Measurements from ENCODE around the gene CLIC4.

Gene CLIC4

DNA sequence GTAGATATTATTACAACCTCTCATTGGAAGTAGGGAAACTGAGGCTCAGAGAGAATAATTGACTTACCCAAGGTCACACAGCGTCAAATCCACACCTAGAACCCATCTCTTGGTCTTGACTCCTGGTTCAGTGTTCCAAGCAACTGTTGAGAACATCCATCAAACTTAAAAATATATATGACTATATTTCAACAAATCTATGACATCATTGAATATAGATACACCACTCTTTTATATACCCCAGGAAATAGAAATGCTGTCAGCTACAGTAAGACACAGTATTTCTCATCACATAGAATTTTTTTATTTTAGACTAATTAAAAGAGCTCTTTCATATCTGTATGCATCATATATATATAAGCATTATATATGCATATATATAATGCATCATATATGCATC, 127.9 kb downstream of the CLIC4 start:
- TF ChIP-seq PPARA (CRISPR knock-in tag; IDR thresholded peaks at IDR 0.05; ENCODE audit: borderline replicate concordance): no peak
- TF ChIP-seq BACH2 (CRISPR knock-in tag; IDR thresholded peaks at IDR 0.05; ENCODE audit: borderline replicate concordance): no peak
- TF ChIP-seq ZFP30 (CRISPR knock-in tag; IDR thresholded peaks at IDR 0.05): no peak
- TF ChIP-seq RARB (CRISPR knock-in tag; IDR thresholded peaks at IDR 0.05): no peak
- no peak for TF ChIP-seq ZNF565 (CRISPR knock-in tag; conservative IDR thresholded peaks at IDR 0.05; ENCODE audit: low read depth)
- TF ChIP-seq ZFP3 (CRISPR knock-in tag; IDR thresholded peaks at IDR 0.05): no peak
- ATAC-seq: no peak

DNA sequence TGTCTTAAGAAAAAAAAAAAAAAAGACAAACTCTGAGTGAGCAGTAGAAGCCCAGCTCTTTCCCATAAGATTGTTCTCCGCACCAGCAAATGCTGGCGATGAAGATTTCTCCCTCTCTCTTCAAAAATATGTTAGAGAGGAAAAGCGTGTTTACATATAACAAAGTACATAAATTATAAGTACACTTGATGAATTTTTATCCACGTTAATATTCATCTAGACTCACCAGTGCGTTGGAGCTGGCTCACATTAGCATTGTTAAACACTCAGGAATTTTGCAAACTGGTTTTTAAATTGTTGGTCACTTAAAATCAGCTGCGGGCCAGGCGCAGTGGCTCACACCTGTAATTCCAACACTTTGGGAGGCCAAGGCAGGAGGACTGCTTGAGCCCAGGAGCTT, 128.8 kb downstream of the CLIC4 start:
- no peak for ATAC-seq
- TF ChIP-seq, protein P1, sequence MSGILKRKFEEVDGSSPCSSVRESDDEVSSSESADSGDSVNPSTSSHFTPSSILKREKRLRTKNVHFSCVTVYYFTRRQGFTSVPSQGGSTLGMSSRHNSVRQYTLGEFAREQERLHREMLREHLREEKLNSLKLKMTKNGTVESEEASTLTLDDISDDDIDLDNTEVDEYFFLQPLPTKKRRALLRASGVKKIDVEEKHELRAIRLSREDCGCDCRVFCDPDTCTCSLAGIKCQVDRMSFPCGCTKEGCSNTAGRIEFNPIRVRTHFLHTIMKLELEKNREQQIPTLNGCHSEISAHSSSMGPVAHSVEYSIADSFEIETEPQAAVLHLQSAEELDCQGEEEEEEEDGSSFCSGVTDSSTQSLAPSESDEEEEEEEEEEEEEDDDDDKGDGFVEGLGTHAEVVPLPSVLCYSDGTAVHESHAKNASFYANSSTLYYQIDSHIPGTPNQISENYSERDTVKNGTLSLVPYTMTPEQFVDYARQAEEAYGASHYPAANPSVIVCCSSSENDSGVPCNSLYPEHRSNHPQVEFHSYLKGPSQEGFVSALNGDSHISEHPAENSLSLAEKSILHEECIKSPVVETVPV (CRISPR knock-in tag; IDR thresholded peaks at IDR 0.05): no peak
- no peak for TF ChIP-seq OSR1 (CRISPR knock-in tag; IDR thresholded peaks at IDR 0.05)
- no peak for TF ChIP-seq ZNF8 (CRISPR knock-in tag; IDR thresholded peaks at IDR 0.05)
- TF ChIP-seq RARB (CRISPR knock-in tag; IDR thresholded peaks at IDR 0.05): no peak
- no peak for TF ChIP-seq BACH2 (CRISPR knock-in tag; IDR thresholded peaks at IDR 0.05; ENCODE audit: borderline replicate concordance)
- TF ChIP-seq TCF4 (CRISPR knock-in tag; IDR thresholded peaks at IDR 0.05; ENCODE audit: borderline replicate concordance): no peak
- TF ChIP-seq, protein P2, sequence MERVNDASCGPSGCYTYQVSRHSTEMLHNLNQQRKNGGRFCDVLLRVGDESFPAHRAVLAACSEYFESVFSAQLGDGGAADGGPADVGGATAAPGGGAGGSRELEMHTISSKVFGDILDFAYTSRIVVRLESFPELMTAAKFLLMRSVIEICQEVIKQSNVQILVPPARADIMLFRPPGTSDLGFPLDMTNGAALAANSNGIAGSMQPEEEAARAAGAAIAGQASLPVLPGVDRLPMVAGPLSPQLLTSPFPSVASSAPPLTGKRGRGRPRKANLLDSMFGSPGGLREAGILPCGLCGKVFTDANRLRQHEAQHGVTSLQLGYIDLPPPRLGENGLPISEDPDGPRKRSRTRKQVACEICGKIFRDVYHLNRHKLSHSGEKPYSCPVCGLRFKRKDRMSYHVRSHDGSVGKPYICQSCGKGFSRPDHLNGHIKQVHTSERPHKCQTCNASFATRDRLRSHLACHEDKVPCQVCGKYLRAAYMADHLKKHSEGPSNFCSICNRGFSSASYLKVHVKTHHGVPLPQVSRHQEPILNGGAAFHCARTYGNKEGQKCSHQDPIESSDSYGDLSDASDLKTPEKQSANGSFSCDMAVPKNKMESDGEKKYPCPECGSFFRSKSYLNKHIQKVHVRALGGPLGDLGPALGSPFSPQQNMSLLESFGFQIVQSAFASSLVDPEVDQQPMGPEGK (CRISPR knock-in tag; IDR thresholded peaks at IDR 0.05; ENCODE audit: borderline replicate concordance): no peak
- TF ChIP-seq ZC3H10 (CRISPR knock-in tag; IDR thresholded peaks at IDR 0.05): no peak
- TF ChIP-seq ZNF565 (CRISPR knock-in tag; conservative IDR thresholded peaks at IDR 0.05; ENCODE audit: low read depth): no peak
- TF ChIP-seq ZFP30 (CRISPR knock-in tag; IDR thresholded peaks at IDR 0.05): no peak
- TF ChIP-seq SNAI2 (CRISPR knock-in tag; IDR thresholded peaks at IDR 0.05): no peak
- no peak for TF ChIP-seq ARNTL (CRISPR knock-in tag; IDR thresholded peaks at IDR 0.05; ENCODE audit: borderline replicate concordance, low read depth)
- TF ChIP-seq ESRRG (CRISPR knock-in tag; IDR thresholded peaks at IDR 0.05): no peak
- TF ChIP-seq ISL1 (CRISPR knock-in tag; IDR thresholded peaks at IDR 0.05): no peak
- no peak for TF ChIP-seq PPARA (CRISPR knock-in tag; IDR thresholded peaks at IDR 0.05; ENCODE audit: borderline replicate concordance)
- TF ChIP-seq GLIS3 (CRISPR knock-in tag; IDR thresholded peaks at IDR 0.05): no peak
- no peak for TF ChIP-seq CSDC2 (CRISPR knock-in tag; IDR thresholded peaks at IDR 0.05)
- TF ChIP-seq, protein P3, sequence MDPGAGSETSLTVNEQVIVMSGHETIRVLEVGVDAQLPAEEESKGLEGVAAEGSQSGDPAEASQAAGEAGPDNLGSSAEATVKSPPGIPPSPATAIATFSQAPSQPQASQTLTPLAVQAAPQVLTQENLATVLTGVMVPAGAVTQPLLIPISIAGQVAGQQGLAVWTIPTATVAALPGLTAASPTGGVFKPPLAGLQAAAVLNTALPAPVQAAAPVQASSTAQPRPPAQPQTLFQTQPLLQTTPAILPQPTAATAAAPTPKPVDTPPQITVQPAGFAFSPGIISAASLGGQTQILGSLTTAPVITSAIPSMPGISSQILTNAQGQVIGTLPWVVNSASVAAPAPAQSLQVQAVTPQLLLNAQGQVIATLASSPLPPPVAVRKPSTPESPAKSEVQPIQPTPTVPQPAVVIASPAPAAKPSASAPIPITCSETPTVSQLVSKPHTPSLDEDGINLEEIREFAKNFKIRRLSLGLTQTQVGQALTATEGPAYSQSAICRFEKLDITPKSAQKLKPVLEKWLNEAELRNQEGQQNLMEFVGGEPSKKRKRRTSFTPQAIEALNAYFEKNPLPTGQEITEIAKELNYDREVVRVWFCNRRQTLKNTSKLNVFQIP (CRISPR knock-in tag; IDR thresholded peaks at IDR 0.05; ENCODE audit: borderline replicate concordance, low read depth): no peak
- TF ChIP-seq ZNF70 (CRISPR knock-in tag; IDR thresholded peaks at IDR 0.05): no peak

DNA sequence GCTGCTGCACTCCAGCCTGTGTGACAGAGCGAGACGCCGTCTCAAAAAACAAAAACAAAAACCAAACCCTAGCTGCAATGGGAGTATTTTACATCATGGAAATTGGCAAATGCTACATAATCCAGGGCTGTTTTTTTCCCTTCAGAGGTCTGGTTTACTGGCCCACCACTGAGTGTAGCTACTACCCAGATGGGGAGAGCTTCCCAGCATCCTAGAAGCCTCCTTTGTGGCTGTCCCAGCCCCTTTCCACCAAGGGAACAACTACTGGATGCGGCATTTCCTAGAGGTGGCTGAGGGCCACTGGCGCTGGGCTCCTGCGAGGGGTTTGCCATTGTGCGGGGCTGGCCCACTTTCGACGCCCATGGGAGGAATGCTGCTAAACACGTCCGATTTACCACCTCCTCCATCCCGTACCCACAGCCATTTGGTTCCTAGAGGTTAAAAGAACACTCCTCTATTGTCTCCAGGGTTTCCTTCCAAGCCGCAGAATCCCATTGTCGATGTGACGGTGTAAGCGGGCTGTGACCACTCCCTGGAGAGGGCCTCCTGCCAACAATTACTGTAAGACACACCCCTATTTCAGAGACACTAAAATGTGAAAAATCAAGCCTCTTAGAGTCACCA, 129.5 kb downstream of the CLIC4 start:
- TF ChIP-seq, protein P3 (CRISPR knock-in tag; IDR thresholded peaks at IDR 0.05; ENCODE audit: borderline replicate concordance, low read depth): no peak
- TF ChIP-seq ZC3H10 (CRISPR knock-in tag; IDR thresholded peaks at IDR 0.05) (no peak), TCF4 (CRISPR knock-in tag; IDR thresholded peaks at IDR 0.05; ENCODE audit: borderline replicate concordance) (no peak)
- no peak for ATAC-seq

DNA sequence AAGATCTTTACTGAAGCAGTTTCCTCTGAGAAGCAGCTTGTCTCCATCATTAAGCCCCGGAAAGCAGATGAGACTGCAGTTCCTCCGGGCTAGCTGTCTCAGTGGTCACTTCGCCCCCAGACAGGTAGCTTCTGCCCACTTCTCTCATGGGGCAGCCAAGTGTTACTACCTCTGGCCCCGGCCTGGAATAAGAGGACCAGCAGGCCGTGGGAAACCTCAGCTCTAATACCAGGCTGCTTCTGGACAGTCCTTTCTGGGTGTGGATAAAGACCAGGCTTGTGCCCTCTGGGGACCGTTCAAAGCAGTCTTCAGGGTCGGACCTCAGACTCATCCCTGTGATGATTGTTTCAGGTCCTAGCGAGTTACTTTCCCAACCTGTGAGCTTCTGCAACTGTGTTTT, 130.0 kb downstream of the CLIC4 start:
- TF ChIP-seq, protein P4, sequence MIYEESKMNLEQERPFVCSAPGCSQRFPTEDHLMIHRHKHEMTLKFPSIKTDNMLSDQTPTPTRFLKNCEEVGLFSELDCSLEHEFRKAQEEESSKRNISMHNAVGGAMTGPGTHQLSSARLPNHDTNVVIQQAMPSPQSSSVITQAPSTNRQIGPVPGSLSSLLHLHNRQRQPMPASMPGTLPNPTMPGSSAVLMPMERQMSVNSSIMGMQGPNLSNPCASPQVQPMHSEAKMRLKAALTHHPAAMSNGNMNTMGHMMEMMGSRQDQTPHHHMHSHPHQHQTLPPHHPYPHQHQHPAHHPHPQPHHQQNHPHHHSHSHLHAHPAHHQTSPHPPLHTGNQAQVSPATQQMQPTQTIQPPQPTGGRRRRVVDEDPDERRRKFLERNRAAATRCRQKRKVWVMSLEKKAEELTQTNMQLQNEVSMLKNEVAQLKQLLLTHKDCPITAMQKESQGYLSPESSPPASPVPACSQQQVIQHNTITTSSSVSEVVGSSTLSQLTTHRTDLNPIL (CRISPR knock-in tag; IDR thresholded peaks at IDR 0.05; ENCODE audit: low read depth): no peak
- TF ChIP-seq, protein P1 (CRISPR knock-in tag; IDR thresholded peaks at IDR 0.05): no peak
- TF ChIP-seq PPARA (CRISPR knock-in tag; IDR thresholded peaks at IDR 0.05; ENCODE audit: borderline replicate concordance): no peak
- no peak for ATAC-seq
